HAP-1 (cell line): Measurements from ENCODE around the gene OSBPL8.
A peak's percentile ranks its signal among the peaks of the same experiment; 100 is the strongest.

Source experiments
- DNase-seq, 2 experiments: peaks; one replicate each; pipeline ENCODE4 v3.0.0-alpha.2; 2016 to 2020; ENCODE audit warnings: low spot score in 2 of 2
- H3K27me3 ChIP-seq: fragments of 250-450 bp; sonication (Bioruptor Pico); 2 replicates; pipeline ENCODE4 v1.5.1; 2020; ENCODE audit warnings: low read depth, mild to moderate bottlenecking, moderate library complexity
- H3K36me3 ChIP-seq: fragments of 250-450 bp; sonication (Bioruptor Pico); replicated peaks from 2 replicates; pipeline ENCODE4 v1.5.1; 2020; ENCODE audit warnings: mild to moderate bottlenecking
- H3K4me1 ChIP-seq: fragments of 250-450 bp; sonication (Bioruptor Pico); 2 replicates; pipeline ENCODE4 v1.5.1; 2020; ENCODE audit warnings: mild to moderate bottlenecking
- H3K4me3 ChIP-seq: fragments of 250-450 bp; sonication (Bioruptor Pico); 2 replicates; pipeline ENCODE4 v1.5.1; 2020; ENCODE audit warnings: mild to moderate bottlenecking, moderate library complexity
- H3K9me3 ChIP-seq: fragments of 250-450 bp; sonication (Bioruptor Pico); 2 replicates; pipeline ENCODE4 v1.5.1; 2020; ENCODE audit warnings: mild to moderate bottlenecking, moderate library complexity
- in situ Hi-C: fragments of 300-500 bp; cut with MboI; formaldehyde crosslinking; loops from 3 replicates; pipeline ENCODE4 v1.14.3; 2020; ENCODE audit warnings: low sequenced_read_pairs, inconsistent platforms, mixed read lengths

OSBPL8 gene

DNA sequence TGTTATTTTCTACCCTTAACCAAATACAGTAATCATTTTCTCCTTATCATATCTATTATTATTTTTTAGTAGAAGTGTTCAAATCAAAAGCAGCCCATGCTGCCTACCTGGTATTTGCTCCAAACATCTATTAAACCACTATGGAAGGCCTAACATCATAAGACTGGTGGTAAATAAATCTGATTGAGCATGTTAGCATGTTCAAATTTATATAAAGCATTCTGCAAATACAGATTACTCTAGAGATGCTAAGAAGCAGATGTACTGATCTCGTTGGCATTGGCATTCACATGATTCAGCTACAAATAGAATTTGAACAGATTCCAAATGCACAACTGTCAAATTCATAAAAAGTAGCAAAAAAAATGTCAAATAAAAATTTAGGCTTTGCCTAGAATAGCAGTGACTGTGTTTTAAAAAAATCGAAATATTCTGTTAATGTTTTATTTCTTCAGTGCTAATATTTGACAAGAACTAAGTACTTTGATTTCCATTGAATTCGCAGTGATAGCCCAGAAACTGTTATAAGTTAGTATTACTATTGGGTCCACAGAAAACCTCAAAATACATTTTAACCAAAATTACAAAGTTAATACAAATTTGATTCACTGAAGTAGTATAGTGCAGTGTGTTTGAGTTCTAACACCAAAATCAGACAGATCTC is 9.4 kb upstream of the OSBPL8 start:
- no peak overlapping the region for H3K4me3 ChIP-seq
- peaks cover under 1% of the 10 kb centered on the region for H3K9me3 ChIP-seq
- in situ Hi-C loops: no loop called here
- H3K36me3 ChIP-seq: no peaks in the 10 kb centered on the region
- peaks cover 15% of the 10 kb centered on the region for H3K4me1 ChIP-seq
- no peak for DNase-seq
- no peaks in the 10 kb centered on the region for H3K27me3 ChIP-seq

GRCh38 chr12:76568130-76568529 is 8.6 kb upstream of the OSBPL8 start:
- in situ Hi-C loops: no loop called here
- peaks cover 15% of the 10 kb centered on the region for H3K4me1 ChIP-seq
- DNase-seq: peak; percentile 44 to 55
- no peaks in the 10 kb centered on the region for H3K27me3 ChIP-seq
- no peaks in the 10 kb centered on the region for H3K36me3 ChIP-seq
- H3K4me3 ChIP-seq: no peak overlapping the region
- H3K9me3 ChIP-seq: no peaks in the 10 kb centered on the region; the same call in 1 of the 2 replicates

- H3K36me3 ChIP-seq: no peaks in the 10 kb centered on the region
- no peak for DNase-seq
Observed at GRCh38 chr12:76563061-76563460, 3.5 kb upstream of the OSBPL8 start.

DNA sequence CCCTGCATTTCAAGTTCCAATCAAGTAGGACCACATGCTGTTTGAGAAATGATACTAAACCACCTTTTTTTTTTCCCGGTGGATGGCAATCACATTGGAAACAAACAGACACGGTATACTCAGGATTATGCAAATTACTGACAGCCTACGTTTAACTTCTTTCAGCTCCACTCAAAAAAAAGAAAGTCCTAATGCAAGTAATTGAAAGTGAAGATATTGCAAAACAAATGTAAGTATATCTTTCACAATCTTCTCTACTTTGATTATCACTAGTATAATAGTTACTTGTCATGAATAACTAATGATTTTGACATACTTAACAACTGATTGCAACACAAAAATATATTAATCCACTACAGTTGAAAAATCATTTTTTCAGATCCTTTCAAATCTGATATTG is 2.6 kb upstream of the OSBPL8 start:
- Histone ChIP-seq H3K4me1 (peaks cover 17% of the 10 kb centered on the region), H3K36me3 (no peaks in the 10 kb centered on the region), H3K4me3 (no peak overlapping the region), H3K27me3 (no peaks in the 10 kb centered on the region), H3K9me3 (no peaks in the 10 kb centered on the region)
- in situ Hi-C loops: no loop called here
- peak in 1 of 2 experiments; percentile 23 for DNase-seq

More at GRCh38 chr12:76563061-76563460, 3.5 kb upstream of the OSBPL8 start:
- Histone ChIP-seq H3K9me3 (no peaks in the 10 kb centered on the region), H3K4me1 (peaks cover 22% of the 10 kb centered on the region), H3K27me3 (no peaks in the 10 kb centered on the region), H3K4me3 (no peak overlapping the region)
- in situ Hi-C loops: no loop called here

DNA sequence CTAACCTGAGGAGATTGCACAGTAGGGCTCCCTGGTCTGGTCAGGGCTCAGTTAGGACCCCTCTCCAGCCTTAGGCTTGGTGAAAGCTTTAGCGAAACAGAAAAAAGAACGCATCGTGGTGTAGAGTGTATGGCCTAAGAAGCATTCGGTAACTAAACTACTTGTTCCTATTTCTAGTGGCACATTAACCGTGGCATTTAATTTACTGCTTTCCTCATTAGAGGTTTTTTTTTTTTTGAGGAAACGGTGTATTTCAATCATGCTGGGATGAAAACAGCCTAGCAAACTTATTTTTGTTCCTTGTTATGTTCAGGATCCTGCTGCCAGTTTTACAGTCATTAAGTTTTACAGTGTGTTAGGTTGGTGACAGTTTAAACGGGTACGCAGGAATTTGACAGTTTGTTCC is 518 bp upstream of the OSBPL8 start:
- Histone ChIP-seq H3K27me3 (no peaks in the 10 kb centered on the region), H3K9me3 (no peaks in the 10 kb centered on the region), H3K4me1 (peaks cover 23% of the 10 kb centered on the region), H3K36me3 (no peaks in the 10 kb centered on the region), H3K4me3 (peak overlapping the region; percentile 85)
- no peak for DNase-seq
- in situ Hi-C loops: no loop called here

DNA sequence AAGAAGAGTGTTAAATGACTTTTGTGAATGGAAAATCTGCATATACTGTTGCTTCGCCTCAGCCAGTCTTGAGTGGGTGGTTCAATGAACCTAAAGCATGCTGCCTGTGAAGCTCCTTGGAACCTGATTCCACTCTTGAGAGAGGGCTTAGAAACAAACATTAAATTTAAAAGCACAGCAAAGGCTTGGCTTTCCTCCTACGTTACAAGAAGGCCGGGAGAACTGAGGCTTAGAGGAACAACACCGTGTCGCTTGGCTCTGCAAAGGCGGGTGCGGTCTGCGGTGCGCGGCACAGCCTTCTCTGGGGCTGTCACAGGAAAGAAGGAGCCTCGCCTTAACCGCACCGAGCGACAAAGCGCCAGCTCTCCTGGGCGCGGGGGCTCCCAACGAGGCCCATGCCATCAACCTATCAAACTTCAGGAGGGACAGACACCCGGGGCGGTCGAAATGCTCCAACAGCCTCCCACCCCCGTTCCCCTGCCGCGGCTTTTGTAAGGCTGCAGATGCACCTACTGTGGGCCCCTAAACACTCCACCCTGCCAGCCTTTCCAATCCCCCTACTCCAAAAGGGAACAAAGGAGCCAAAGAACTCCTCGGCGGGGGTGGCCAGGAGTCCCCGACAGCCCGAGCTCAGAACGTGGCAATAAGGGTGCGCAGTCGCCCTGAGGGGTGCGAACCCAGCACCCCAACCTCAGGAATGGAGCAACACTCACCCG is 729 bp downstream of the OSBPL8 start:
- Histone ChIP-seq H3K4me1 (peaks cover 23% of the 10 kb centered on the region), H3K27me3 (no peaks in the 10 kb centered on the region), H3K9me3 (no peaks in the 10 kb centered on the region), H3K36me3 (no peaks in the 10 kb centered on the region), H3K4me3 (peak overlapping the region; percentile 85)
- DNase-seq: peak; percentile 52 to 67
- in situ Hi-C loops: no loop called here

DNA sequence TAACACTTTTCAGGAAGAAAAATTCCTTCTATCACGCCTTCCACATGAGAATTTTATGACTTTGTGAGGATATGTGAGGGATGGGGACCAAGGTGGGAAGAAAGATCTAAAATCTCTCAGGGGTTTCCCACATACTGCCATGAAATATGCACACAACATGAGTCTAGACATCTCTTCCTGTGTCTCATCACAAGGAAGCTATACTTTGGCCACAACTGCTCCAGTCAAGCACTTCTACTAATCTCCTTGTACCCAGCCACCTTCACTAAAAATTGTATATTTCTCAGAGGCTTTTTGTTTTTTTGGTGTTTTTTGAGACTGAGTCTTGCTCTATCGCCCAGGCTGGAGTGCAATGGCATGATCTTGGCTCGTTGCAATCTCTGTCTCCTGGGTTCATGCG is 3.2 kb downstream of the OSBPL8 start:
- Histone ChIP-seq H3K36me3 (no peaks in the 10 kb centered on the region), H3K4me1 (peaks cover 13% of the 10 kb centered on the region), H3K27me3 (no peaks in the 10 kb centered on the region), H3K9me3 (no peaks in the 10 kb centered on the region), H3K4me3 (no peak overlapping the region)
- DNase-seq: no peak
- in situ Hi-C loops: no loop called here

DNA sequence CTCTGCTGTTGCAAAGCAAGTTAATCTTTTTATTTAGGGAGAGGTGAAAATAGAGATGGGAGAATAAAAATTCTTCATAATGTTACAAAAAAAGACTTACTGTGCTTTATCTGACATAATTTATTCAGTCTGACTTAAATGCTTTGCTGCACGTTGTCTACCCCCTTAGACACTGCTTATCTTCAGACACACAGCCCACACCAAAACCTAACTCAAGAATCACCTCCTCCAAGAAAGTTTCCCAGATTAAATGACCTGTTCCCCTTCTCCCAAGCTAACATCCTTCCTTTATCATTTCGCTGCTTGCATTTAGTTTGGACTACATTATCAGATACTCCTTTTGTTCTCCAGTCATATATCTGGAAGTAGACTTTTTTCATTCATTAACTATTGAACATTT is 3.8 kb downstream of the OSBPL8 start:
- Histone ChIP-seq H3K27me3 (no peaks in the 10 kb centered on the region), H3K36me3 (no peaks in the 10 kb centered on the region), H3K4me1 (peaks cover 15% of the 10 kb centered on the region), H3K4me3 (no peak overlapping the region), H3K9me3 (no peaks in the 10 kb centered on the region)
- in situ Hi-C loops: no loop called here
- no peak for DNase-seq

DNA sequence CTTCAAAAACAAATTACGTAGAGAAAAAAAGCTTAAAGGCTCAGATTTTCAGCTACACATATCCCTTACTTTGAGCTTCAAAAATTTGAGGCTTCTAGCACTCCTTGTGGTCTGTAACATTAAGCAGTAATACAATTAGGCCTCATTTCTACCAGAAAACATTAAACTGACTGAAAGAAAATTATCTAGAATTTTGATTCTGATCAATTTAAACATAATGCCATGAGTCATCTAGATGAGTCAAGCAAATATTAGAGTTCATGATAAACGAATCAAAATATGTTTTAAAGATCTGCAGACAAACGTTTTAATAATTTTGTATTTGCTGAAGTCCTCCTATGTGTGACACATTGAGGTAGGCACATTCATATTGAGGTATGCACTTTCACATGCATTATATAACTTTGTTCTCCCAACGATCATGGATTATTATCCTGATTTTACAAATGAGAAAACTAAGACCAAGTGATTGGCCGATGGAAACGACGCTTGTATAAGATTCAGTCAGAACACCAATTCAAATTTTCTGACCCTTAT is 4.3 kb downstream of the OSBPL8 start:
- Histone ChIP-seq H3K4me3 (no peak overlapping the region), H3K36me3 (no peaks in the 10 kb centered on the region), H3K27me3 (no peaks in the 10 kb centered on the region), H3K9me3 (no peaks in the 10 kb centered on the region), H3K4me1 (peaks cover 15% of the 10 kb centered on the region)
- DNase-seq: no peak
- in situ Hi-C loops: no loop called here

GRCh38 chr12:76554405-76555230 is 5.0 kb downstream of the OSBPL8 start:
- Histone ChIP-seq H3K36me3 (no peaks in the 10 kb centered on the region), H3K27me3 (no peaks in the 10 kb centered on the region), H3K4me3 (no peak overlapping the region), H3K4me1 (peaks cover 15% of the 10 kb centered on the region), H3K9me3 (no peaks in the 10 kb centered on the region)
- no peak for DNase-seq
- in situ Hi-C loops: no loop called here

GRCh38 chr12:76552343-76552938 is 7.1 kb downstream of the OSBPL8 start:
- no peaks in the 10 kb centered on the region for H3K36me3 ChIP-seq
- H3K4me3 ChIP-seq: no peak overlapping the region
- H3K27me3 ChIP-seq: no peaks in the 10 kb centered on the region
- H3K4me1 ChIP-seq: peaks cover 37% of the 10 kb centered on the region
- no peak for DNase-seq
- in situ Hi-C loops: no loop called here
- H3K9me3 ChIP-seq: no peaks in the 10 kb centered on the region

DNA sequence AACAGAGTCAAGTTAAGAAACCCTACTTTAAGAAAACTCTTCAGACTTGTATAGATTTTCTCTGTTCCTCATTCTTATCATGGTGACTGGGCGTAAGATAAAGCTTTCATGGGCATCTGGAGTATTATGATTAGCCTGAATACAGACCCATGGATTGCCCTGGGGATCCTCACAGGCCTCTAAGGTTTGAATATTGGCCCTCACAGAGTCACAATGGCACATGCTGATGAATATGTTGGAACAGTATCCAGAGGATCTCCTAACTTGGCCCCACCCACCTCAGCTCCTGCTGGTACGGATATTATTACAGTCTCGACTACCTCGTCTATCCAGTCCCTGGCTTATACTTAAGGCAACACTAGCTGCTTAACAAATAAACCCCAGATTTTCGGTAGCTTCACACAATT is 8.1 kb downstream of the OSBPL8 start:
- H3K4me1 ChIP-seq: peaks cover 40% of the 10 kb centered on the region
- no peaks in the 10 kb centered on the region for H3K9me3 ChIP-seq
- in situ Hi-C loops: no loop called here
- H3K27me3 ChIP-seq: no peaks in the 10 kb centered on the region
- H3K36me3 ChIP-seq: no peaks in the 10 kb centered on the region
- no peak overlapping the region for H3K4me3 ChIP-seq
- DNase-seq: peak in 1 of 2 experiments; percentile 23

DNA sequence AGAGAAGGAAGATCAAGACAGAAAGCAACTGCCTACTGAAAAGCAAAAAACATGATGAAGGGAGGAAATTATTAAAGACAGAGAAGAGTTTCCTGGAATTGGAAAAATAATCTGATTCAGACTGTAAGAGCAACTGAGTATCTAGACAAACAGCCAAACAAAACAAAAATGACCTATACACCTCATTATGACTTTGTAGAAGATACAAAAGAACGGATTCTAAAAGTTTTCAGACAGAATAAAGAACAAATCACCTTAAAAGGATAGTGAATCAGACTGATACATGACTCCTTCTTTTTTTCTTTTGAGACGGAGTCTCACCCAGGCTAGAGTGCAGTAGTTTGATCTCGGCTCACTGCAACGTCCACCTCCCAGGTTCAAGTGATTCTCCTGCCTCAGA is 10.4 kb downstream of the OSBPL8 start:
- Histone ChIP-seq H3K4me1 (peaks cover 53% of the 10 kb centered on the region), H3K9me3 (no peaks in the 10 kb centered on the region), H3K27me3 (no peaks in the 10 kb centered on the region), H3K36me3 (no peaks in the 10 kb centered on the region), H3K4me3 (no peak overlapping the region)
- in situ Hi-C loops: no loop called here
- DNase-seq: no peak
